ENCODE data around the gene SCAPER.

- TF ChIP-seq CTCF (conservative IDR thresholded peaks at IDR 0.05; ENCODE audit: low read length): no peak
- no peak for TF ChIP-seq EZH2phosphoT487 (IDR thresholded peaks at IDR 0.05; ENCODE audit: borderline replicate concordance, low read depth, low read length)
Observed at GRCh38 chr15:76861815-76862397, 43.2 kb downstream of the SCAPER start.

Measured in OCI-LY7 (cell line).